B cell (primary cell): ENCODE data around the gene KRT84. TPM values are rescaled to one million over a fixed set of nuclear protein-coding genes. Genes with fewer than 3 reads are reported as not detected.

Experiments used
- ATAC-seq: fragments of 200-7000 bp; cut with Tn5 transposase; one replicate; pipeline ENCODE4 v1.10.0; 2021; ENCODE audit warnings: low read depth, mild to moderate bottlenecking, moderate number of reproducible peaks, moderate library complexity
- CTCF ChIA-PET: fragments of 350-600 bp; sonication (Branson Sonifier 250); formaldehyde crosslinking; loops from one replicate; lab custom pipeline; 2021; ENCODE audit warnings: antibody characterized with exemption, inconsistent platforms; lab: Charles Lee
- POLR2A ChIA-PET: fragments of 350-600 bp; sonication (Branson Sonifier 250); formaldehyde crosslinking; loops from one replicate; lab custom pipeline; 2021; ENCODE audit warnings: antibody characterized with exemption; lab: Charles Lee
- DNase-seq: peaks from one replicate; pipeline ENCODE4 v3.0.0; 2013
- H2AFZ ChIP-seq: 2 replicates; pipeline ENCODE4 v1.6.1; 2012; ENCODE audit warnings: mild to moderate bottlenecking, low read depth, low read length; ENCODE audit not compliant: insufficient read depth, poor library complexity, severe bottlenecking
- H3K27ac ChIP-seq, 2 donors: 1 replicate in 1 of 2; 2 replicates in 1 of 2; pipeline ENCODE4 v1.5.1; 2012 to 2013; ENCODE audit warnings: low read length in 2 of 2, mild to moderate bottlenecking in 2 of 2, moderate library complexity in 1 of 2
- H3K27me3 ChIP-seq, 4 experiments: fragments of 200-600 bp in 1 of 4; sonication (generic) in 1 of 4; replicated peaks in 1 of 4; 1 replicate in 2 of 4; 2 replicates in 2 of 4; pipeline versions ENCODE4 v1.6.1 to v1.7.0; 2013 to 2016; ENCODE audit warnings: low read length in 3 of 4, mild to moderate bottlenecking in 2 of 4, mixed read lengths in 1 of 4, moderate library complexity in 1 of 4; ENCODE audit not compliant: insufficient read depth in 4 of 4, control insufficient read depth in 3 of 4; ENCODE audit errors: control extremely low read depth in 1 of 4
- H3K36me3 ChIP-seq, 2 experiments: replicated peaks in 1 of 2; 1 replicate in 1 of 2; 2 replicates in 1 of 2; pipeline versions ENCODE4 v1.6.1 to v1.7.1; 2013; ENCODE audit warnings: low read length in 1 of 2; ENCODE audit not compliant: insufficient read depth in 2 of 2, control insufficient read depth in 1 of 2; ENCODE audit errors: control extremely low read depth in 1 of 2, extremely low read depth in 1 of 2
- H3K4me1 ChIP-seq, 2 donors: fragments of 200-600 bp in 1 of 2; sonication (generic) in 1 of 2; 1 replicate in 1 of 2; 2 replicates in 1 of 2; pipeline versions ENCODE4 v1.5.1 to v1.6.1; 2013 to 2017; ENCODE audit warnings: low read length in 2 of 2; ENCODE audit not compliant: control insufficient read depth in 2 of 2, insufficient read depth in 2 of 2
- H3K4me2 ChIP-seq: replicated peaks from 2 replicates; pipeline ENCODE3; 2012; ENCODE audit warnings: mild to moderate bottlenecking, low read depth, low read length; ENCODE audit not compliant: poor library complexity, severe bottlenecking
- H3K4me3 ChIP-seq, 5 experiments: fragments of 200-600 bp in 1 of 5; sonication (generic) in 1 of 5; 1 replicate in 3 of 5; 2 replicates in 2 of 5; pipeline versions ENCODE4 v1.5.1 to v1.7.0; 2011 to 2016; ENCODE audit warnings: low read length in 4 of 5, mild to moderate bottlenecking in 4 of 5, low read depth in 2 of 5, control low read depth in 1 of 5, moderate library complexity in 1 of 5; ENCODE audit not compliant: insufficient read depth in 1 of 5; ENCODE audit errors: control extremely low read depth in 1 of 5, extremely low read depth in 1 of 5
- H3K79me2 ChIP-seq: fragments of 200-600 bp; sonication (generic); one replicate; pipeline ENCODE4 v1.6.0; 2016; ENCODE audit warnings: low read length; ENCODE audit not compliant: control insufficient read depth, insufficient read depth
- H3K9ac ChIP-seq: fragments of 200-600 bp; sonication (generic); 2 replicates; pipeline ENCODE4 v1.6.1; 2017; ENCODE audit warnings: mild to moderate bottlenecking, low read length, moderate library complexity
- H3K9me3 ChIP-seq, 3 donors: one replicate each; pipeline versions ENCODE4 v1.6.1 to v1.7.1; 2013; ENCODE audit warnings: low read length in 2 of 3; ENCODE audit not compliant: control insufficient read depth in 2 of 3, insufficient read depth in 1 of 3; ENCODE audit errors: control extremely low read depth in 1 of 3
- H4K20me1 ChIP-seq: 2 replicates; pipeline ENCODE4 v1.6.0; 2012; ENCODE audit warnings: mild to moderate bottlenecking, low read length; ENCODE audit not compliant: insufficient read depth, control insufficient read depth, poor library complexity, severe bottlenecking
- H3K27ac Mint-ChIP-seq: one replicate; pipeline ENCODE4 v1.8.0; 2021; ENCODE audit warnings: mixed read lengths
- H3K27me3 Mint-ChIP-seq: one replicate; pipeline ENCODE4 v1.8.0; 2021; ENCODE audit warnings: mixed read lengths
- H3K4me1 Mint-ChIP-seq: one replicate; pipeline ENCODE4 v1.8.0; 2021; ENCODE audit warnings: mixed read lengths
- H3K4me3 Mint-ChIP-seq: one replicate; pipeline ENCODE4 v1.8.0; 2021; ENCODE audit warnings: mixed read lengths
- H3K9me3 Mint-ChIP-seq: one replicate; pipeline ENCODE4 v1.8.0; 2022; ENCODE audit warnings: mixed read lengths; ENCODE audit not compliant: insufficient read depth
- CTCF ChIP-seq: fragments of 200-600 bp; IDR thresholded peaks from one replicate; pipeline ENCODE4 v1.8.0; 2022; ENCODE audit warnings: antibody characterized with exemption, mild to moderate bottlenecking
- EZH2 ChIP-seq: IDR thresholded peaks from 2 replicates; pipeline ENCODE4 v1.6.1; 2012; ENCODE audit warnings: borderline replicate concordance, low read depth, mild to moderate bottlenecking, moderate library complexity, low read length; ENCODE audit not compliant: insufficient read depth, poor library complexity, severe bottlenecking
- WGBS: methylation state at CpG from one replicate; pipeline ENCODE4 v1.1.5; 2013; ENCODE audit warnings: missing lambda C conversion rate; ENCODE audit not compliant: insufficient coverage; 5-methylcytosine and 5-hydroxymethylcytosine counted together
- intact Hi-C: fragments of 100-400 bp; cut with micrococcal nuclease; formaldehyde crosslinking; loops from one replicate; pipeline ENCODE4 v1.10.0; 2022
- polyA plus RNA-seq: library from polyadenylated mRNA; depleted of rRNA; stranded (reverse); fragments of >200 nt; gene quantifications from 2 replicates; pipeline ENCODE4 v1.2.3, GENCODE V29; 2012
- total RNA-seq, 2 donors: library from RNA; stranded (reverse); fragments of 120-200 nt in 1 of 2; gene quantifications; 1 replicate in 1 of 2; 2 replicates in 1 of 2; pipeline versions ENCODE4 v1.2.3 to v1.2.4, GENCODE V29; 2013 to 2022

Gene KRT84
- total and polyA plus RNA-seq, 2 donors (not counting 1 experiment from before 2014, with no cell fraction given), result not detected

GRCh38 chr12:52427083-52427482, 41.6 kb upstream of the KRT84 start:
- Mint-ChIP-seq H3K27ac (no peak overlapping the region), H3K9me3 (no peaks in the 10 kb centered on the region), H3K27me3 (peaks cover 25% of the 10 kb centered on the region), H3K4me3 (no peak overlapping the region), H3K4me1 (no peaks in the 10 kb centered on the region)
- H3K4me2 ChIP-seq, result no peak overlapping the region
- H3K9ac ChIP-seq, result no peak overlapping the region
- ChIA-PET POLR2A (no interaction called here), CTCF (no interaction called here)
- H3K27me3 ChIP-seq, result peaks cover 0 to 6% (median 1%) of the 10 kb centered on the region in 4 experiments
- no peaks in the 10 kb centered on the region for H3K36me3 ChIP-seq
- DNase-seq (no peak), ATAC-seq (no peak)
- no peak overlapping the region for H3K27ac ChIP-seq
- intact Hi-C loops, result no loop called here
- no peak overlapping the region for H2AFZ ChIP-seq
- no CpG with 5 or more reads among the region's 1 CpG for WGBS
- H4K20me1 ChIP-seq, result no peaks in the 10 kb centered on the region
- no peaks in the 10 kb centered on the region for H3K79me2 ChIP-seq
- no peak overlapping the region for H3K4me3 ChIP-seq
- TF ChIP-seq EZH2 (no peak), CTCF (no peak)
- H3K4me1 ChIP-seq, result no peaks in the 10 kb centered on the region
- no peaks in the 10 kb centered on the region for H3K9me3 ChIP-seq

- Mint-ChIP-seq H3K4me1 (no peaks in the 10 kb centered on the region), H3K4me3 (no peak overlapping the region), H3K27ac (no peak overlapping the region), H3K27me3 (peaks cover 34% of the 10 kb centered on the region), H3K9me3 (no peaks in the 10 kb centered on the region)
- intact Hi-C loops, result no loop called here
- WGBS, result 94% methylated on average over 2 of the region's 2 CpGs
- Histone ChIP-seq H3K4me3 (no peak overlapping the region), H3K9me3 (no peaks in the 10 kb centered on the region), H3K4me2 (no peak overlapping the region), H3K27ac (no peak overlapping the region), H3K9ac (no peak overlapping the region), H3K79me2 (no peaks in the 10 kb centered on the region), H3K36me3 (no peaks in the 10 kb centered on the region), H4K20me1 (no peaks in the 10 kb centered on the region), H3K27me3 (peaks cover 0 to 6% (median 1%) of the 10 kb centered on the region in 4 experiments), H2AFZ (no peak overlapping the region), H3K4me1 (no peaks in the 10 kb centered on the region)
- CTCF ChIA-PET, result no interaction called here
- POLR2A ChIA-PET, result no interaction called here
- DNase-seq, result no peak
- no peak for TF ChIP-seq EZH2
- no peak for TF ChIP-seq CTCF
- no peak for ATAC-seq
These were observed 40.6 kb upstream of the KRT84 start for GRCh38 chr12:52426034-52426433.
